ENCODE results near the gene JTB. TPM values are rescaled to one million over a fixed set of nuclear protein-coding genes. Genes with fewer than 3 reads are reported as not detected.
"Not testable (repeated sequence)": the region's sequence is repeated elsewhere in the genome, so short reads cannot be mapped to it uniquely, and the experiment has no call there.

Gene JTB
- polyA plus RNA-seq, 2 of the 4 experiments (the other 2 are of a cell fraction): 106 to 162 TPM

- peak within 1 kb of the TSS; percentile 79 to 88 for H3K27ac ChIP-seq
- ChIA-PET CTCF (interaction anchor here (0.5 to 5.4 kb wide), 63 partner anchors 11 to 631 kb away, joined by 3 to 90 read pairs (median 4); partner anchors contain the start of genes CREB3L4, CRTC2, DENND4B and GATAD2B), POLR2A (interaction anchor here (0.6 to 2.4 kb wide), 8 partner anchors 9 to 454 kb away, joined by 3 to 13 read pairs (median 4); partner anchors contain the start of genes CREB3L4, ILF2, JTB and SLC39A1)
- WGBS (ENCODE audit: missing lambda C conversion rate): under 1% methylated on average over 18 of the region's 32 CpGs
- peak within 1 kb of the TSS; percentile 85 for H3K4me2 ChIP-seq
- peak within 1 kb of the TSS; percentile 60 for H3K4me3 ChIP-seq
- TF ChIP-seq ZSCAN20 (CRISPR knock-in tag; IDR thresholded peaks at IDR 0.05) (no peak), HOXA7 (CRISPR knock-in tag; IDR thresholded peaks at IDR 0.05) (no peak), HDAC2 (IDR thresholded peaks at IDR 0.05) (no peak), CEBPB (IDR thresholded peaks at IDR 0.05) (no peak), FOXS1 (CRISPR knock-in tag; IDR thresholded peaks at IDR 0.05) (no peak), RFX5 (IDR thresholded peaks at IDR 0.05) (0 out of 2 replicates have a peak, but pooled peaks have one; percentile 26), ZC3H11A (IDR thresholded peaks at IDR 0.05) (no peak), BCL3 (IDR thresholded peaks at IDR 0.05) (peak; percentile 49; the same call in 1 of the 3 replicates), JUN (IDR thresholded peaks at IDR 0.05) (peak; percentile 25 to 33; a peak in 2 of 5 replicates), MAFK (IDR thresholded peaks at IDR 0.05; ENCODE audit: partially characterized antibody) (no peak), CBX8 (IDR thresholded peaks at IDR 0.05) (no peak), HES2 (IDR thresholded peaks at IDR 0.05) (no peak), POLR2A (IDR thresholded peaks at IDR 0.05; ENCODE audit: low read length) (peak; percentile 38; the same call in 1 of the 2 replicates), ESRRA (IDR thresholded peaks at IDR 0.05; ENCODE audit: borderline replicate concordance, low read length) (no peak)
- H3K4me1 ChIP-seq: peaks cover 10% of the 10 kb centered on the region
- H3K9me3 ChIP-seq: no peaks in the 10 kb centered on the region
- peak; percentile 84 to 94 for DNase-seq (ENCODE audit: low read depth in 1 of 2, low spot score in 1 of 2)
- peak; percentile 90 to 92 for ATAC-seq
- FAIRE-seq: no peak
Measured at GRCh38 chr1:153985941-153986761, 8.7 kb upstream of the JTB start, which contains the start of gene RAB13. TSS of gene RAB13 (minus strand) at chr1:153986339. CDS start at chr1:153986236, 103 bp downstream.

- peaks cover 10% of the 10 kb centered on the region for H3K4me1 ChIP-seq
- ATAC-seq (0 out of 6 replicates have a peak, but pooled peaks of 1 of the 2 experiments have one; percentile 4), DNase-seq (ENCODE audit: low read depth in 1 of 2, low spot score in 1 of 2) (no peak), FAIRE-seq (no peak)
- no peaks in the 10 kb centered on the region for H3K9me3 ChIP-seq
- peak overlapping the region; percentile 79 to 88 for H3K27ac ChIP-seq
- TF ChIP-seq CBX8 (IDR thresholded peaks at IDR 0.05) (no peak), BHLHE40 (IDR thresholded peaks at IDR 0.05; ENCODE audit: low read depth, low read length) (no peak), FOSL2 (IDR thresholded peaks at IDR 0.05) (no peak), FOSL2 (CRISPR knock-in tag; IDR thresholded peaks at IDR 0.05) (peak; percentile 69), KDM5A (IDR thresholded peaks at IDR 0.05) (no peak), ZNF302 (CRISPR knock-in tag; IDR thresholded peaks at IDR 0.05) (no peak)
- CTCF ChIA-PET: interaction anchor here (0.5 to 5.4 kb wide), 20 partner anchors 10 to 633 kb away, joined by 3 to 90 read pairs (median 6); partner anchors contain the start of genes CREB3L4, DENND4B, JTB and SLC39A1
- H3K4me3 ChIP-seq: peak overlapping the region; percentile 60
- 21% methylated on average over 7 of the region's 7 CpGs for WGBS (ENCODE audit: missing lambda C conversion rate)
- H3K4me2 ChIP-seq: peak overlapping the region; percentile 85
- POLR2A ChIA-PET: interaction anchor here (0.9 to 2.4 kb wide), 6 partner anchors 8 to 314 kb away, joined by 3 to 13 read pairs (median 6); partner anchors contain the start of genes CREB3L4, ILF2, JTB and SLC39A1
Measured at GRCh38 chr1:153985341-153985912, 8.0 kb upstream of the JTB start.

GRCh38 chr1:153984123-153984894 lies 6.8 kb upstream of the JTB start:
- peaks cover 10% of the 10 kb centered on the region for H3K4me1 ChIP-seq
- H3K4me3 ChIP-seq: no peak overlapping the region
- TF ChIP-seq RFX5 (IDR thresholded peaks at IDR 0.05) (no peak), EHF (CRISPR knock-in tag; IDR thresholded peaks at IDR 0.05) (no peak), RCOR1 (IDR thresholded peaks at IDR 0.05; ENCODE audit: low read depth, low read length) (no peak), HEYL (CRISPR knock-in tag; IDR thresholded peaks at IDR 0.05) (no peak), NFE2L2 (conservative IDR thresholded peaks at IDR 0.05; ENCODE audit: low read length) (no peak), TP53 (CRISPR knock-in tag; IDR thresholded peaks at IDR 0.05) (no peak), CHD4 (IDR thresholded peaks at IDR 0.05; ENCODE audit: borderline replicate concordance) (no peak), HMGXB4 (CRISPR knock-in tag; IDR thresholded peaks at IDR 0.05; ENCODE audit: borderline replicate concordance) (no peak), CEBPB (IDR thresholded peaks at IDR 0.05) (no peak), BHLHE40 (IDR thresholded peaks at IDR 0.05; ENCODE audit: low read depth, low read length) (no peak)
- POLR2A ChIA-PET: no interaction called here
- CTCF ChIA-PET: interaction anchor here (0.6 to 5.4 kb wide), 7 partner anchors 9 to 631 kb away, joined by 3 to 90 read pairs (median 9); partner anchors contain the start of genes CREB3L4, JTB and SLC39A1
- ATAC-seq: no peak
- no peak for FAIRE-seq
- H3K4me2 ChIP-seq: peak overlapping the region; percentile 85
- no peak for DNase-seq (ENCODE audit: low read depth in 1 of 2, low spot score in 1 of 2)
- H3K9me3 ChIP-seq: no peaks in the 10 kb centered on the region
- 87% methylated on average over 6 of the region's 6 CpGs for WGBS (ENCODE audit: missing lambda C conversion rate)
- no peak overlapping the region for H3K27ac ChIP-seq

- WGBS (ENCODE audit: missing lambda C conversion rate): 100% methylated on average over 2 of the region's 2 CpGs
- DNase-seq (ENCODE audit: low read depth in 1 of 2, low spot score in 1 of 2): not testable (repeated sequence)
Measured at GRCh38 chr1:153981735-153982134, 4.3 kb upstream of the JTB start.

More at GRCh38 chr1:153981735-153982134, 4.3 kb upstream of the JTB start:
- POLR2A ChIA-PET: interaction anchor here (1.0 kb wide), 1 partner anchor 8 kb away, joined by 4 read pairs; no protein-coding TSS in a partner anchor
- H3K4me2 ChIP-seq, H3K4me3 ChIP-seq, H3K27ac ChIP-seq, ATAC-seq, H3K9me3 ChIP-seq, FAIRE-seq: not testable (repeated sequence)
- CTCF ChIA-PET: interaction anchor here (1.8 kb wide), 1 partner anchor 304 kb away, joined by 4 read pairs; no protein-coding TSS in a partner anchor
- peaks cover 17% of the 10 kb centered on the region for H3K4me1 ChIP-seq
